Esophagus squamous epithelium (tissue), 4 donors: ENCODE results near the gene CFAP99.

Experiments
- POLR2A ChIP-seq, 4 donors: fragments of 450-650 bp; IDR thresholded peaks; one replicate each; pipeline ENCODE4 v1.6.1; 2017; ENCODE audit warnings: antibody characterized with exemption in 4 of 4, mild to moderate bottlenecking in 4 of 4, moderate library complexity in 3 of 4
- TF ChIP-seq, protein P1 (sequence below), 6 experiments: fragments of 450-650 bp in 4 of 6; fragments of 200-600 bp in 2 of 6; sonication (generic) in 2 of 6; IDR thresholded peaks; one replicate each; pipeline ENCODE4 v1.5.1; 2016 to 2019; ENCODE audit warnings: antibody characterized with exemption in 6 of 6, mild to moderate bottlenecking in 4 of 6, moderate library complexity in 4 of 6

- TF ChIP-seq, protein P1, sequence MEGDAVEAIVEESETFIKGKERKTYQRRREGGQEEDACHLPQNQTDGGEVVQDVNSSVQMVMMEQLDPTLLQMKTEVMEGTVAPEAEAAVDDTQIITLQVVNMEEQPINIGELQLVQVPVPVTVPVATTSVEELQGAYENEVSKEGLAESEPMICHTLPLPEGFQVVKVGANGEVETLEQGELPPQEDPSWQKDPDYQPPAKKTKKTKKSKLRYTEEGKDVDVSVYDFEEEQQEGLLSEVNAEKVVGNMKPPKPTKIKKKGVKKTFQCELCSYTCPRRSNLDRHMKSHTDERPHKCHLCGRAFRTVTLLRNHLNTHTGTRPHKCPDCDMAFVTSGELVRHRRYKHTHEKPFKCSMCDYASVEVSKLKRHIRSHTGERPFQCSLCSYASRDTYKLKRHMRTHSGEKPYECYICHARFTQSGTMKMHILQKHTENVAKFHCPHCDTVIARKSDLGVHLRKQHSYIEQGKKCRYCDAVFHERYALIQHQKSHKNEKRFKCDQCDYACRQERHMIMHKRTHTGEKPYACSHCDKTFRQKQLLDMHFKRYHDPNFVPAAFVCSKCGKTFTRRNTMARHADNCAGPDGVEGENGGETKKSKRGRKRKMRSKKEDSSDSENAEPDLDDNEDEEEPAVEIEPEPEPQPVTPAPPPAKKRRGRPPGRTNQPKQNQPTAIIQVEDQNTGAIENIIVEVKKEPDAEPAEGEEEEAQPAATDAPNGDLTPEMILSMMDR (IDR thresholded peaks at IDR 0.05) = no peak
- no peak for TF ChIP-seq POLR2A (IDR thresholded peaks at IDR 0.05)
Measured at GRCh38 chr4:2395038-2395437, 23.7 kb upstream of the CFAP99 start.
